Measurements from ENCODE around the gene WNT16.
A peak's percentile ranks its signal among the peaks of the same experiment; 100 is the strongest.

The WNT16 gene

GRCh38 chr7:121336579-121336978 lies 7.8 kb downstream of the WNT16 start:
- Mint-ChIP-seq H3K27ac (ENCODE audit: low read depth) (no peak overlapping the region), H3K27me3 (peaks cover 24% of the 10 kb centered on the region), H3K4me1 (no peaks in the 10 kb centered on the region), H3K9me3 (no peaks in the 10 kb centered on the region), H3K4me3 (no peak overlapping the region), H3K36me3 (ENCODE audit: insufficient read depth) (no peaks in the 10 kb centered on the region)
- DNase-seq (ENCODE audit: low spot score in 2 of 2) (no peak), ATAC-seq (replicated peaks; ENCODE audit: extremely low read depth, poor library complexity, severe bottlenecking) (no peak)

GRCh38 chr7:121337398-121337797 lies 8.6 kb downstream of the WNT16 start:
- Mint-ChIP-seq H3K4me3 (no peak overlapping the region), H3K27ac (ENCODE audit: low read depth) (no peak overlapping the region), H3K27me3 (peaks cover 19% of the 10 kb centered on the region), H3K9me3 (no peaks in the 10 kb centered on the region), H3K36me3 (ENCODE audit: insufficient read depth) (no peaks in the 10 kb centered on the region), H3K4me1 (no peaks in the 10 kb centered on the region)
- ATAC-seq (replicated peaks; ENCODE audit: extremely low read depth, poor library complexity, severe bottlenecking): no peak
- DNase-seq (ENCODE audit: low spot score in 2 of 2): no peak

- no peaks in the 10 kb centered on the region for H3K4me1 Mint-ChIP-seq
- no peak overlapping the region for H3K4me3 Mint-ChIP-seq
- DNase-seq (ENCODE audit: low spot score in 2 of 2) (no peak), ATAC-seq (replicated peaks; ENCODE audit: extremely low read depth, poor library complexity, severe bottlenecking) (no peak)
- no peaks in the 10 kb centered on the region for H3K36me3 Mint-ChIP-seq (ENCODE audit: insufficient read depth)
- H3K9me3 Mint-ChIP-seq: no peaks in the 10 kb centered on the region
- H3K27me3 Mint-ChIP-seq: peaks cover 17% of the 10 kb centered on the region
- H3K27ac Mint-ChIP-seq (ENCODE audit: low read depth): no peak overlapping the region
Observed at GRCh38 chr7:121339082-121339481, 10.3 kb downstream of the WNT16 start.

GRCh38 chr7:121341933-121342332 lies 13.1 kb downstream of the WNT16 start:
- ATAC-seq (replicated peaks; ENCODE audit: extremely low read depth, poor library complexity, severe bottlenecking): no peak
- DNase-seq (ENCODE audit: low spot score in 2 of 2): no peak
- H3K4me1 Mint-ChIP-seq: no peaks in the 10 kb centered on the region
- no peak overlapping the region for H3K27ac Mint-ChIP-seq (ENCODE audit: low read depth)
- H3K9me3 Mint-ChIP-seq: no peaks in the 10 kb centered on the region
- H3K27me3 Mint-ChIP-seq: no peaks in the 10 kb centered on the region
- H3K36me3 Mint-ChIP-seq (ENCODE audit: insufficient read depth): peaks cover 2% of the 10 kb centered on the region
- no peak overlapping the region for H3K4me3 Mint-ChIP-seq

- H3K4me1 Mint-ChIP-seq: no peaks in the 10 kb centered on the region
- H3K9me3 Mint-ChIP-seq: no peaks in the 10 kb centered on the region
- H3K27me3 Mint-ChIP-seq: no peaks in the 10 kb centered on the region
- ATAC-seq (replicated peaks; ENCODE audit: extremely low read depth, poor library complexity, severe bottlenecking) (no peak), DNase-seq (ENCODE audit: low spot score in 2 of 2) (no peak)
- H3K4me3 Mint-ChIP-seq: no peak overlapping the region
- peaks cover 5% of the 10 kb centered on the region for H3K36me3 Mint-ChIP-seq (ENCODE audit: insufficient read depth)
- H3K27ac Mint-ChIP-seq (ENCODE audit: low read depth): no peak overlapping the region
Observed at GRCh38 chr7:121342631-121343030, 13.8 kb downstream of the WNT16 start.

- Mint-ChIP-seq H3K36me3 (ENCODE audit: insufficient read depth) (peaks cover 5% of the 10 kb centered on the region), H3K9me3 (no peaks in the 10 kb centered on the region), H3K4me1 (no peaks in the 10 kb centered on the region), H3K4me3 (no peak overlapping the region), H3K27me3 (no peaks in the 10 kb centered on the region), H3K27ac (ENCODE audit: low read depth) (no peak overlapping the region)
- no peak for ATAC-seq (replicated peaks; ENCODE audit: extremely low read depth, poor library complexity, severe bottlenecking)
- DNase-seq (ENCODE audit: low spot score in 2 of 2): no peak
Observed at GRCh38 chr7:121343302-121343701, 14.5 kb downstream of the WNT16 start.

GRCh38 chr7:121344093-121344492 lies 15.3 kb downstream of the WNT16 start:
- DNase-seq (ENCODE audit: low spot score in 2 of 2): no peak
- ATAC-seq (replicated peaks; ENCODE audit: extremely low read depth, poor library complexity, severe bottlenecking): no peak
- no peak overlapping the region for H3K27ac Mint-ChIP-seq (ENCODE audit: low read depth)
- no peak overlapping the region for H3K4me3 Mint-ChIP-seq
- no peaks in the 10 kb centered on the region for H3K4me1 Mint-ChIP-seq
- H3K36me3 Mint-ChIP-seq (ENCODE audit: insufficient read depth): peaks cover 5% of the 10 kb centered on the region
- no peaks in the 10 kb centered on the region for H3K27me3 Mint-ChIP-seq
- H3K9me3 Mint-ChIP-seq: no peaks in the 10 kb centered on the region

- H3K36me3 Mint-ChIP-seq (ENCODE audit: insufficient read depth): peaks cover 5% of the 10 kb centered on the region
- no peak overlapping the region for H3K4me3 Mint-ChIP-seq
- H3K4me1 Mint-ChIP-seq: no peaks in the 10 kb centered on the region
- H3K27ac Mint-ChIP-seq (ENCODE audit: low read depth): no peak overlapping the region
- H3K9me3 Mint-ChIP-seq: no peaks in the 10 kb centered on the region
- no peaks in the 10 kb centered on the region for H3K27me3 Mint-ChIP-seq
- DNase-seq (ENCODE audit: low spot score in 2 of 2) (no peak), ATAC-seq (replicated peaks; ENCODE audit: extremely low read depth, poor library complexity, severe bottlenecking) (no peak)
Observed at GRCh38 chr7:121344497-121344896, 15.7 kb downstream of the WNT16 start.

- H3K9me3 Mint-ChIP-seq: no peaks in the 10 kb centered on the region
- H3K27ac Mint-ChIP-seq (ENCODE audit: low read depth): no peak overlapping the region
- H3K36me3 Mint-ChIP-seq (ENCODE audit: insufficient read depth): peaks cover 15% of the 10 kb centered on the region
- DNase-seq (ENCODE audit: low spot score in 2 of 2) (no peak), ATAC-seq (replicated peaks; ENCODE audit: extremely low read depth, poor library complexity, severe bottlenecking) (no peak)
- no peak overlapping the region for H3K4me3 Mint-ChIP-seq
- H3K4me1 Mint-ChIP-seq: no peaks in the 10 kb centered on the region
- no peaks in the 10 kb centered on the region for H3K27me3 Mint-ChIP-seq
Observed at GRCh38 chr7:121351682-121352081, 22.9 kb downstream of the WNT16 start.

- H3K36me3 Mint-ChIP-seq (ENCODE audit: insufficient read depth): peaks cover 15% of the 10 kb centered on the region
- H3K27ac Mint-ChIP-seq (ENCODE audit: low read depth): no peak overlapping the region
- ATAC-seq (replicated peaks; ENCODE audit: extremely low read depth, poor library complexity, severe bottlenecking) (no peak), DNase-seq (ENCODE audit: low spot score in 2 of 2) (no peak)
- no peaks in the 10 kb centered on the region for H3K9me3 Mint-ChIP-seq
- H3K4me1 Mint-ChIP-seq: no peaks in the 10 kb centered on the region
- H3K4me3 Mint-ChIP-seq: no peak overlapping the region
- H3K27me3 Mint-ChIP-seq: no peaks in the 10 kb centered on the region
Observed at GRCh38 chr7:121352323-121352722, 23.5 kb downstream of the WNT16 start.

- ATAC-seq (replicated peaks; ENCODE audit: extremely low read depth, poor library complexity, severe bottlenecking) (no peak), DNase-seq (ENCODE audit: low spot score in 2 of 2) (no peak)
- Mint-ChIP-seq H3K36me3 (ENCODE audit: insufficient read depth) (peaks cover 22% of the 10 kb centered on the region), H3K27me3 (no peaks in the 10 kb centered on the region), H3K4me3 (no peak overlapping the region), H3K4me1 (no peaks in the 10 kb centered on the region), H3K9me3 (no peaks in the 10 kb centered on the region), H3K27ac (ENCODE audit: low read depth) (no peak overlapping the region)
Observed at GRCh38 chr7:121355574-121355973, 26.8 kb downstream of the WNT16 start.

GRCh38 chr7:121360564-121360963 lies 31.8 kb downstream of the WNT16 start:
- Mint-ChIP-seq H3K36me3 (ENCODE audit: insufficient read depth) (peaks cover 27% of the 10 kb centered on the region), H3K9me3 (no peaks in the 10 kb centered on the region), H3K4me1 (no peaks in the 10 kb centered on the region), H3K4me3 (peak overlapping the region; percentile 23), H3K27me3 (no peaks in the 10 kb centered on the region), H3K27ac (ENCODE audit: low read depth) (peak overlapping the region; percentile 67)
- DNase-seq (ENCODE audit: low spot score in 2 of 2): no peak
- peak; percentile 67 for ATAC-seq (replicated peaks; ENCODE audit: extremely low read depth, poor library complexity, severe bottlenecking)

GRCh38 chr7:121366852-121367431 lies 38.1 kb downstream of the WNT16 start:
- peaks cover 7% of the 10 kb centered on the region for H3K4me1 Mint-ChIP-seq
- peaks cover 12% of the 10 kb centered on the region for H3K36me3 Mint-ChIP-seq (ENCODE audit: insufficient read depth)
- ATAC-seq (replicated peaks; ENCODE audit: extremely low read depth, poor library complexity, severe bottlenecking) (peak; percentile 24), DNase-seq (ENCODE audit: low spot score in 2 of 2) (peak in 1 of 2 donors; percentile 15)
- peak overlapping the region; percentile 68 for H3K27ac Mint-ChIP-seq (ENCODE audit: low read depth)
- H3K4me3 Mint-ChIP-seq: no peak overlapping the region
- H3K9me3 Mint-ChIP-seq: no peaks in the 10 kb centered on the region
- no peaks in the 10 kb centered on the region for H3K27me3 Mint-ChIP-seq

GRCh38 chr7:121369462-121369861 lies 40.7 kb downstream of the WNT16 start:
- no peak for DNase-seq (ENCODE audit: low spot score in 2 of 2)
- no peak overlapping the region for H3K4me3 Mint-ChIP-seq
- no peak for ATAC-seq (replicated peaks; ENCODE audit: extremely low read depth, poor library complexity, severe bottlenecking)
- H3K27ac Mint-ChIP-seq (ENCODE audit: low read depth): peak overlapping the region; percentile 26
- H3K36me3 Mint-ChIP-seq (ENCODE audit: insufficient read depth): peaks cover 5% of the 10 kb centered on the region
- H3K4me1 Mint-ChIP-seq: peaks cover 21% of the 10 kb centered on the region
- no peaks in the 10 kb centered on the region for H3K27me3 Mint-ChIP-seq
- no peaks in the 10 kb centered on the region for H3K9me3 Mint-ChIP-seq
